PC-9 (cell line): ENCODE data around the gene TBC1D9B. TPM values are rescaled to one million over a fixed set of nuclear protein-coding genes. Genes with fewer than 3 reads are reported as not detected.

Experiments used
- BruUV-seq: library from RNA; stranded (reverse); fragments of 400-500 nt; replicated peaks from 2 replicates; lab custom pipeline; 2021; lab: Mats Ljungman, UMichigan
- CTCF ChIA-PET: fragments of 300-600 bp; sonication (Branson Sonifier 250); formaldehyde crosslinking; loops from one replicate; lab custom pipeline; 2022; ENCODE audit warnings: antibody characterized with exemption; lab: Charles Lee
- POLR2A ChIA-PET: fragments of 300-600 bp; sonication (Branson Sonifier 250); formaldehyde crosslinking; loops from one replicate; lab custom pipeline; 2022; ENCODE audit warnings: antibody characterized with exemption; ENCODE audit not compliant: unreplicated experiment; lab: Charles Lee
- DNase-seq, 2 experiments: peaks; one replicate each; pipeline versions ENCODE4 v3.0.0 to v3.0.0-alpha.2; 2015 to 2022; ENCODE audit warnings: mixed read lengths in 1 of 2
- H2AFZ ChIP-seq: fragments of 200-600 bp; sonication (generic); 2 replicates; pipeline ENCODE4 v1.8.1; 2017; ENCODE audit warnings: antibody characterized with exemption
- H3F3A ChIP-seq: fragments of 200-600 bp; sonication (generic); 2 replicates; pipeline ENCODE4 v1.8.1; 2017; ENCODE audit warnings: antibody characterized with exemption, mild to moderate bottlenecking, low read depth; ENCODE audit not compliant: insufficient read depth
- H3K27ac ChIP-seq: fragments of 200-600 bp; sonication (generic); 2 replicates; pipeline ENCODE4 v1.6.1; 2016; ENCODE audit warnings: mixed run types
- H3K27me3 ChIP-seq: fragments of 200-600 bp; sonication (generic); 2 replicates; pipeline ENCODE4 v1.6.1; 2016; ENCODE audit warnings: low read depth, mixed run types; ENCODE audit not compliant: insufficient read depth
- H3K36me3 ChIP-seq: fragments of 200-600 bp; sonication (generic); 2 replicates; pipeline ENCODE4 v1.6.1; 2016; ENCODE audit warnings: low read depth, mixed run types
- H3K4me1 ChIP-seq: fragments of 200-600 bp; sonication (generic); replicated peaks from 2 replicates; pipeline ENCODE4 v1.6.1; 2016; ENCODE audit warnings: mixed run types; ENCODE audit not compliant: insufficient read depth
- H3K4me2 ChIP-seq: fragments of 200-600 bp; sonication (generic); 2 replicates; pipeline ENCODE4 v1.6.1; 2017; ENCODE audit warnings: mixed run types
- H3K4me3 ChIP-seq: fragments of 200-600 bp; sonication (generic); 2 replicates; pipeline ENCODE4 v1.6.1; 2016; ENCODE audit warnings: mixed run types
- H3K79me2 ChIP-seq: fragments of 200-600 bp; sonication (generic); 2 replicates; pipeline ENCODE4 v1.6.1; 2017; ENCODE audit warnings: low read depth, mixed run types
- H3K9me2 ChIP-seq: fragments of 200-600 bp; sonication (generic); 2 replicates; pipeline ENCODE4 v1.8.1; 2017; ENCODE audit warnings: mild to moderate bottlenecking; ENCODE audit not compliant: insufficient read depth
- H3K9me3 ChIP-seq: fragments of 200-600 bp; sonication (generic); 2 replicates; pipeline ENCODE4 v1.8.1; 2016; ENCODE audit warnings: low read depth; ENCODE audit not compliant: insufficient read depth
- H4K20me1 ChIP-seq: fragments of 200-600 bp; sonication (generic); 2 replicates; pipeline ENCODE4 v1.8.1; 2017; ENCODE audit not compliant: insufficient read depth
- EZH2 ChIP-seq: fragments of 200-600 bp; sonication (generic); IDR thresholded peaks from 2 replicates; pipeline ENCODE4 v1.8.0; 2017; ENCODE audit warnings: antibody characterized with exemption, low read depth
- intact Hi-C: fragments of 100-400 bp; cut with micrococcal nuclease; formaldehyde crosslinking; loops from one replicate; pipeline ENCODE4 v1.10.0; 2022; ENCODE audit not compliant: unreplicated experiment
- total RNA-seq: library from RNA; stranded (reverse); gene quantifications from 2 replicates; pipeline ENCODE4 v1.2.3, GENCODE V29; 2021
- TF ChIP-seq, protein P1 (sequence below): fragments of 200-600 bp; sonication (generic); conservative IDR thresholded peaks from 2 replicates; pipeline ENCODE4 v1.6.1; 2017; ENCODE audit warnings: mixed run types, antibody characterized with exemption, mild to moderate bottlenecking, moderate library complexity

The TBC1D9B gene
- total RNA-seq, 1 experiment from 2014 or later: 118 TPM

GRCh38 chr5:179923436-179923835 is 15.7 kb upstream of the TBC1D9B start:
- ChIA-PET CTCF (no interaction called here), POLR2A (no interaction called here)
- no TSS peak for BruUV-seq

DNA sequence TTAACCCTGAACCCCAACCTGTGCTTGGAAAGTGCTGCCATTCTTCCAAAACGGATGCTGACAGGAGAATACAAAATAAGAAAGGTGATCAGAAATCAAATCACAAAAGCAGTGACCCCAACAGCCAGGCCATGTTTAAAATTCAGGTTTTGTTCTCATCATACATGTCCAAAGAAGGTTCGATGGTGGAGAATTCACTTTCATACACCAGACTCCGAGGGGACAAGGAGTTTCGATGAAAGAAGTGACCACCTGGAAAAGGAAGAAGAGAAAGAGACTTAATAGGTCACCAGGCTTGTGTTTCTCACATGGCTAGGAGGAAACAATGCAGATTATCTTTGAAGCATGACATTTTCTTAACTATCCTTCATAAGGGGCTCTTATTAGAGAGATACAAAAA is 12.5 kb upstream of the TBC1D9B start:
- TF ChIP-seq EZH2: no peak
- TF ChIP-seq, protein P1, sequence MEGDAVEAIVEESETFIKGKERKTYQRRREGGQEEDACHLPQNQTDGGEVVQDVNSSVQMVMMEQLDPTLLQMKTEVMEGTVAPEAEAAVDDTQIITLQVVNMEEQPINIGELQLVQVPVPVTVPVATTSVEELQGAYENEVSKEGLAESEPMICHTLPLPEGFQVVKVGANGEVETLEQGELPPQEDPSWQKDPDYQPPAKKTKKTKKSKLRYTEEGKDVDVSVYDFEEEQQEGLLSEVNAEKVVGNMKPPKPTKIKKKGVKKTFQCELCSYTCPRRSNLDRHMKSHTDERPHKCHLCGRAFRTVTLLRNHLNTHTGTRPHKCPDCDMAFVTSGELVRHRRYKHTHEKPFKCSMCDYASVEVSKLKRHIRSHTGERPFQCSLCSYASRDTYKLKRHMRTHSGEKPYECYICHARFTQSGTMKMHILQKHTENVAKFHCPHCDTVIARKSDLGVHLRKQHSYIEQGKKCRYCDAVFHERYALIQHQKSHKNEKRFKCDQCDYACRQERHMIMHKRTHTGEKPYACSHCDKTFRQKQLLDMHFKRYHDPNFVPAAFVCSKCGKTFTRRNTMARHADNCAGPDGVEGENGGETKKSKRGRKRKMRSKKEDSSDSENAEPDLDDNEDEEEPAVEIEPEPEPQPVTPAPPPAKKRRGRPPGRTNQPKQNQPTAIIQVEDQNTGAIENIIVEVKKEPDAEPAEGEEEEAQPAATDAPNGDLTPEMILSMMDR: no peak
- Histone ChIP-seq H3K36me3 (no peaks in the 10 kb centered on the region), H3K79me2 (no peaks in the 10 kb centered on the region), H3K9me2 (no peaks in the 10 kb centered on the region), H3K4me3 (no peak overlapping the region), H3K27ac (no peak overlapping the region), H3K4me2 (no peak overlapping the region), H2AFZ (no peak overlapping the region), H3K27me3 (no peaks in the 10 kb centered on the region), H4K20me1 (no peaks in the 10 kb centered on the region), H3K4me1 (no peaks in the 10 kb centered on the region), H3F3A (no peaks in the 10 kb centered on the region), H3K9me3 (no peaks in the 10 kb centered on the region)
- no peak for DNase-seq
- no TSS peak for BruUV-seq
- intact Hi-C loops: no loop called here
- ChIA-PET CTCF (interaction anchor here (0.6 kb wide), 1 partner anchor 289 kb away, joined by 5 read pairs; no protein-coding TSS in a partner anchor), POLR2A (no interaction called here)

More at GRCh38 chr5:179923436-179923835, 15.7 kb upstream of the TBC1D9B start:
- no peaks in the 10 kb centered on the region for H3K27me3 ChIP-seq
- no peak for DNase-seq
- H3K79me2 ChIP-seq: no peaks in the 10 kb centered on the region
- intact Hi-C loops: no loop called here
- no peak for TF ChIP-seq EZH2
- TF ChIP-seq, protein P1: no peak
- H3K4me2 ChIP-seq: no peak overlapping the region
- H3K36me3 ChIP-seq: no peaks in the 10 kb centered on the region
- no peaks in the 10 kb centered on the region for H4K20me1 ChIP-seq
- no peak overlapping the region for H3K4me3 ChIP-seq
- H3K4me1 ChIP-seq: no peaks in the 10 kb centered on the region
- H3K9me2 ChIP-seq: no peaks in the 10 kb centered on the region
- H2AFZ ChIP-seq: no peak overlapping the region
- no peaks in the 10 kb centered on the region for H3K9me3 ChIP-seq
- H3F3A ChIP-seq: no peaks in the 10 kb centered on the region
- no peak overlapping the region for H3K27ac ChIP-seq

GRCh38 chr5:179919487-179920060 is 11.9 kb upstream of the TBC1D9B start:
- no peaks in the 10 kb centered on the region for H4K20me1 ChIP-seq
- no peak overlapping the region for H2AFZ ChIP-seq
- intact Hi-C loops: no loop called here
- no peaks in the 10 kb centered on the region for H3K27me3 ChIP-seq
- TF ChIP-seq, protein P1: no peak
- no peak for TF ChIP-seq EZH2
- DNase-seq: no peak
- peaks cover 2% of the 10 kb centered on the region; the same call in 1 of the 2 replicates for H3F3A ChIP-seq
- H3K9me2 ChIP-seq: no peaks in the 10 kb centered on the region
- BruUV-seq: no TSS peak
- H3K4me1 ChIP-seq: peaks cover 3% of the 10 kb centered on the region
- no peak overlapping the region for H3K27ac ChIP-seq
- no peak overlapping the region for H3K4me2 ChIP-seq
- CTCF ChIA-PET: no interaction called here
- no peaks in the 10 kb centered on the region for H3K79me2 ChIP-seq
- POLR2A ChIA-PET: no interaction called here
- no peaks in the 10 kb centered on the region for H3K36me3 ChIP-seq
- H3K4me3 ChIP-seq: no peak overlapping the region
- H3K9me3 ChIP-seq: no peaks in the 10 kb centered on the region
